ENCODE results near the gene UNC13B.
A peak's percentile ranks its signal among the peaks of the same experiment; 100 is the strongest.
"Not testable (repeated sequence)": the region's sequence is repeated elsewhere in the genome, so short reads cannot be mapped to it uniquely, and the experiment has no call there.

UNC13B gene

GRCh38 chr9:35183755-35184480 is 22.1 kb downstream of the UNC13B start:
- H3K4me1 ChIP-seq (ENCODE audit: control insufficient read depth in 5 of 5, insufficient read depth in 5 of 5, low read length in 5 of 5); H3K9ac ChIP-seq (ENCODE audit: low read length in 5 of 5); H3K9me3 ChIP-seq (ENCODE audit: control insufficient read depth in 5 of 5, low read length in 5 of 5); H3K4me3 ChIP-seq (ENCODE audit: low read depth in 1 of 5, low read length in 5 of 5); H3K27me3 ChIP-seq (ENCODE audit: control insufficient read depth in 5 of 5, insufficient read depth in 4 of 5, low read length in 5 of 5); H3K27ac ChIP-seq (ENCODE audit: low read depth, low read length); H3K36me3 ChIP-seq (ENCODE audit: control insufficient read depth in 5 of 5, insufficient read depth in 5 of 5, low read length in 5 of 5): not testable (repeated sequence)

GRCh38 chr9:35186524-35186923 is 24.7 kb downstream of the UNC13B start:
- peaks cover 0 to 3% (median 0%) of the 10 kb centered on the region in 5 donors for H3K4me1 ChIP-seq (ENCODE audit: control insufficient read depth in 5 of 5, insufficient read depth in 5 of 5, low read length in 5 of 5)
- H3K27ac ChIP-seq (ENCODE audit: low read depth, low read length): no peak overlapping the region
- H3K9ac ChIP-seq (ENCODE audit: low read length in 5 of 5): no peak overlapping the region
- H3K9me3 ChIP-seq (ENCODE audit: control insufficient read depth in 5 of 5, low read length in 5 of 5): no peaks in the 10 kb centered on the region
- H3K36me3 ChIP-seq (ENCODE audit: control insufficient read depth in 5 of 5, insufficient read depth in 5 of 5, low read length in 5 of 5): no peaks in the 10 kb centered on the region
- H3K27me3 ChIP-seq (ENCODE audit: control insufficient read depth in 5 of 5, insufficient read depth in 4 of 5, low read length in 5 of 5): no peaks in the 10 kb centered on the region
- H3K4me3 ChIP-seq (ENCODE audit: low read depth in 1 of 5, low read length in 5 of 5): no peak overlapping the region

- peaks cover 0 to 15% (median 10%) of the 10 kb centered on the region in 5 donors for H3K9me3 ChIP-seq (ENCODE audit: control insufficient read depth in 5 of 5, low read length in 5 of 5)
- no peaks in the 10 kb centered on the region for H3K36me3 ChIP-seq (ENCODE audit: control insufficient read depth in 5 of 5, insufficient read depth in 5 of 5, low read length in 5 of 5)
- peaks cover 0 to 9% (median 5%) of the 10 kb centered on the region in 5 donors for H3K4me1 ChIP-seq (ENCODE audit: control insufficient read depth in 5 of 5, insufficient read depth in 5 of 5, low read length in 5 of 5)
- H3K27me3 ChIP-seq (ENCODE audit: control insufficient read depth in 5 of 5, insufficient read depth in 4 of 5, low read length in 5 of 5): no peaks in the 10 kb centered on the region
- no peak overlapping the region for H3K9ac ChIP-seq (ENCODE audit: low read length in 5 of 5)
- no peak overlapping the region for H3K4me3 ChIP-seq (ENCODE audit: low read depth in 1 of 5, low read length in 5 of 5)
- no peak overlapping the region for H3K27ac ChIP-seq (ENCODE audit: low read depth, low read length)
Observed at GRCh38 chr9:35190203-35190602, 28.4 kb downstream of the UNC13B start.

- H3K9me3 ChIP-seq (ENCODE audit: control insufficient read depth in 5 of 5, low read length in 5 of 5): peaks cover 0 to 15% (median 10%) of the 10 kb centered on the region in 5 donors
- H3K9ac ChIP-seq (ENCODE audit: low read length in 5 of 5): no peak overlapping the region
- no peak overlapping the region for H3K27ac ChIP-seq (ENCODE audit: low read depth, low read length)
- peaks cover 0 to 9% (median 5%) of the 10 kb centered on the region in 5 donors for H3K4me1 ChIP-seq (ENCODE audit: control insufficient read depth in 5 of 5, insufficient read depth in 5 of 5, low read length in 5 of 5)
- no peak overlapping the region for H3K4me3 ChIP-seq (ENCODE audit: low read depth in 1 of 5, low read length in 5 of 5)
- H3K36me3 ChIP-seq (ENCODE audit: control insufficient read depth in 5 of 5, insufficient read depth in 5 of 5, low read length in 5 of 5): no peaks in the 10 kb centered on the region
- H3K27me3 ChIP-seq (ENCODE audit: control insufficient read depth in 5 of 5, insufficient read depth in 4 of 5, low read length in 5 of 5): no peaks in the 10 kb centered on the region
Observed at GRCh38 chr9:35191105-35191504, 29.3 kb downstream of the UNC13B start.

- Histone ChIP-seq H3K9me3 (ENCODE audit: control insufficient read depth in 5 of 5, low read length in 5 of 5) (peaks cover 0 to 23% (median 10%) of the 10 kb centered on the region in 5 donors), H3K27ac (ENCODE audit: low read depth, low read length) (no peak overlapping the region), H3K4me1 (ENCODE audit: control insufficient read depth in 5 of 5, insufficient read depth in 5 of 5, low read length in 5 of 5) (peaks cover 0 to 9% (median 5%) of the 10 kb centered on the region in 5 donors), H3K27me3 (ENCODE audit: control insufficient read depth in 5 of 5, insufficient read depth in 4 of 5, low read length in 5 of 5) (no peaks in the 10 kb centered on the region), H3K36me3 (ENCODE audit: control insufficient read depth in 5 of 5, insufficient read depth in 5 of 5, low read length in 5 of 5) (no peaks in the 10 kb centered on the region), H3K9ac (ENCODE audit: low read length in 5 of 5) (no peak overlapping the region), H3K4me3 (ENCODE audit: low read depth in 1 of 5, low read length in 5 of 5) (no peak overlapping the region)
Observed at GRCh38 chr9:35193762-35194161, 32.0 kb downstream of the UNC13B start.

GRCh38 chr9:35195683-35196082 is 33.9 kb downstream of the UNC13B start:
- no peaks in the 10 kb centered on the region for H3K27me3 ChIP-seq (ENCODE audit: control insufficient read depth in 5 of 5, insufficient read depth in 4 of 5, low read length in 5 of 5)
- no peak overlapping the region for H3K27ac ChIP-seq (ENCODE audit: low read depth, low read length)
- no peak overlapping the region for H3K4me3 ChIP-seq (ENCODE audit: low read depth in 1 of 5, low read length in 5 of 5)
- H3K36me3 ChIP-seq (ENCODE audit: control insufficient read depth in 5 of 5, insufficient read depth in 5 of 5, low read length in 5 of 5): no peaks in the 10 kb centered on the region
- peaks cover 0 to 6% (median 5%) of the 10 kb centered on the region in 5 donors for H3K4me1 ChIP-seq (ENCODE audit: control insufficient read depth in 5 of 5, insufficient read depth in 5 of 5, low read length in 5 of 5)
- peak overlapping the region in 1 of 5 donors; percentile 42 for H3K9ac ChIP-seq (ENCODE audit: low read length in 5 of 5)
- H3K9me3 ChIP-seq (ENCODE audit: control insufficient read depth in 5 of 5, low read length in 5 of 5): peaks cover 0 to 23% (median 10%) of the 10 kb centered on the region in 5 donors

- Histone ChIP-seq H3K27me3 (ENCODE audit: control insufficient read depth in 5 of 5, insufficient read depth in 4 of 5, low read length in 5 of 5) (no peaks in the 10 kb centered on the region), H3K9ac (ENCODE audit: low read length in 5 of 5) (no peak overlapping the region), H3K9me3 (ENCODE audit: control insufficient read depth in 5 of 5, low read length in 5 of 5) (peaks cover 0 to 11% (median 2%) of the 10 kb centered on the region in 5 donors), H3K36me3 (ENCODE audit: control insufficient read depth in 5 of 5, insufficient read depth in 5 of 5, low read length in 5 of 5) (no peaks in the 10 kb centered on the region), H3K27ac (ENCODE audit: low read depth, low read length) (no peak overlapping the region), H3K4me3 (ENCODE audit: low read depth in 1 of 5, low read length in 5 of 5) (no peak overlapping the region), H3K4me1 (ENCODE audit: control insufficient read depth in 5 of 5, insufficient read depth in 5 of 5, low read length in 5 of 5) (no peaks in the 10 kb centered on the region)
Observed at GRCh38 chr9:35198191-35198590, 36.4 kb downstream of the UNC13B start.

GRCh38 chr9:35203528-35203927 is 41.7 kb downstream of the UNC13B start:
- no peaks in the 10 kb centered on the region for H3K4me1 ChIP-seq (ENCODE audit: control insufficient read depth in 5 of 5, insufficient read depth in 5 of 5, low read length in 5 of 5)
- H3K36me3 ChIP-seq (ENCODE audit: control insufficient read depth in 5 of 5, insufficient read depth in 5 of 5, low read length in 5 of 5): no peaks in the 10 kb centered on the region
- no peak overlapping the region for H3K9ac ChIP-seq (ENCODE audit: low read length in 5 of 5)
- no peak overlapping the region for H3K27ac ChIP-seq (ENCODE audit: low read depth, low read length)
- H3K27me3 ChIP-seq (ENCODE audit: control insufficient read depth in 5 of 5, insufficient read depth in 4 of 5, low read length in 5 of 5): no peaks in the 10 kb centered on the region
- peak overlapping the region in 3 of 5 donors; percentile 34 to 42 (median 36) for H3K4me3 ChIP-seq (ENCODE audit: low read depth in 1 of 5, low read length in 5 of 5)
- H3K9me3 ChIP-seq (ENCODE audit: control insufficient read depth in 5 of 5, low read length in 5 of 5): peaks cover 0 to 24% (median 19%) of the 10 kb centered on the region in 5 donors

GRCh38 chr9:35205340-35205739 is 43.5 kb downstream of the UNC13B start:
- no peaks in the 10 kb centered on the region for H3K27me3 ChIP-seq (ENCODE audit: control insufficient read depth in 5 of 5, insufficient read depth in 4 of 5, low read length in 5 of 5)
- H3K36me3 ChIP-seq (ENCODE audit: control insufficient read depth in 5 of 5, insufficient read depth in 5 of 5, low read length in 5 of 5): no peaks in the 10 kb centered on the region
- no peaks in the 10 kb centered on the region for H3K4me1 ChIP-seq (ENCODE audit: control insufficient read depth in 5 of 5, insufficient read depth in 5 of 5, low read length in 5 of 5)
- no peak overlapping the region for H3K27ac ChIP-seq (ENCODE audit: low read depth, low read length)
- H3K9me3 ChIP-seq (ENCODE audit: control insufficient read depth in 5 of 5, low read length in 5 of 5): peaks cover 0 to 23% (median 19%) of the 10 kb centered on the region in 5 donors
- no peak overlapping the region for H3K9ac ChIP-seq (ENCODE audit: low read length in 5 of 5)
- H3K4me3 ChIP-seq (ENCODE audit: low read depth in 1 of 5, low read length in 5 of 5): no peak overlapping the region

- Histone ChIP-seq H3K36me3 (ENCODE audit: control insufficient read depth in 5 of 5, insufficient read depth in 5 of 5, low read length in 5 of 5) (no peaks in the 10 kb centered on the region), H3K27ac (ENCODE audit: low read depth, low read length) (no peak overlapping the region), H3K27me3 (ENCODE audit: control insufficient read depth in 5 of 5, insufficient read depth in 4 of 5, low read length in 5 of 5) (no peaks in the 10 kb centered on the region), H3K4me3 (ENCODE audit: low read depth in 1 of 5, low read length in 5 of 5) (no peak overlapping the region), H3K4me1 (ENCODE audit: control insufficient read depth in 5 of 5, insufficient read depth in 5 of 5, low read length in 5 of 5) (no peaks in the 10 kb centered on the region), H3K9ac (ENCODE audit: low read length in 5 of 5) (no peak overlapping the region), H3K9me3 (ENCODE audit: control insufficient read depth in 5 of 5, low read length in 5 of 5) (no peaks in the 10 kb centered on the region)
Observed at GRCh38 chr9:35211854-35212253, 50.0 kb downstream of the UNC13B start.

Data from subcutaneous abdominal adipose tissue (tissue), 5 donors.